Stimulated activated CD8-positive, alpha-beta memory T cell treated with anti-CD3 and anti-CD28 coated beads, Interleukin-15, amount 100 ng/mL, for 48 hours (primary cell): ENCODE results near the gene LIMS1.
"Not testable (repeated sequence)": the region's sequence is repeated elsewhere in the genome, so short reads cannot be mapped to it uniquely, and the experiment has no call there.

Source experiments
- DNase-seq, 2 donors: peaks; one replicate each; pipeline ENCODE4 v3.0.0-alpha.2; 2020; ENCODE audit warnings: low read depth in 2 of 2

The LIMS1 gene

DNA sequence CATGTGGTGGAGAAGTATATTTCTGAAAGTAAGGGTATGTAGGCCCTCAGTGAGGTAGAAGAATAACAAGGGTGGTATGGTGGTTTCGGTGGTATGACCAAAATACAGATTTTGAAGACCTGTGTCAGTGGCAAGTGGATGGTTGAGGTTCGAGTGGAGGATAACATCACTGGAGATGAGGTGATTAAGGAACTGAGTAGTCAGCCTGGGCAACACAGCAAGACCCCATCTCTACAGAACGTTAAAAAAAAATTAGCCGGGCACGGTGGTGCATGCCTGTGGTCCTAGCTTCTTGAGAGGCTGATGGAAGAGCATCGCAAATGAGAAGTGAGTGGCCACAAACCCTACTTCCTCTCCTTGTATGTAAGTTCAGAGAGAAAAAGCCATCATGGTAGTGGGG is 200.4 kb downstream of the LIMS1 start:
- not testable (repeated sequence) for DNase-seq
